ENCODE data around the gene FOXF1.

GRCh38 chr16:86557587-86557986 is 47.3 kb downstream of the FOXF1 start:
- TF ChIP-seq, protein P1, sequence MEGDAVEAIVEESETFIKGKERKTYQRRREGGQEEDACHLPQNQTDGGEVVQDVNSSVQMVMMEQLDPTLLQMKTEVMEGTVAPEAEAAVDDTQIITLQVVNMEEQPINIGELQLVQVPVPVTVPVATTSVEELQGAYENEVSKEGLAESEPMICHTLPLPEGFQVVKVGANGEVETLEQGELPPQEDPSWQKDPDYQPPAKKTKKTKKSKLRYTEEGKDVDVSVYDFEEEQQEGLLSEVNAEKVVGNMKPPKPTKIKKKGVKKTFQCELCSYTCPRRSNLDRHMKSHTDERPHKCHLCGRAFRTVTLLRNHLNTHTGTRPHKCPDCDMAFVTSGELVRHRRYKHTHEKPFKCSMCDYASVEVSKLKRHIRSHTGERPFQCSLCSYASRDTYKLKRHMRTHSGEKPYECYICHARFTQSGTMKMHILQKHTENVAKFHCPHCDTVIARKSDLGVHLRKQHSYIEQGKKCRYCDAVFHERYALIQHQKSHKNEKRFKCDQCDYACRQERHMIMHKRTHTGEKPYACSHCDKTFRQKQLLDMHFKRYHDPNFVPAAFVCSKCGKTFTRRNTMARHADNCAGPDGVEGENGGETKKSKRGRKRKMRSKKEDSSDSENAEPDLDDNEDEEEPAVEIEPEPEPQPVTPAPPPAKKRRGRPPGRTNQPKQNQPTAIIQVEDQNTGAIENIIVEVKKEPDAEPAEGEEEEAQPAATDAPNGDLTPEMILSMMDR (conservative IDR thresholded peaks at IDR 0.05 in 1 of 2, IDR thresholded peaks at IDR 0.05 in 1 of 2; ENCODE audit: low read depth in 1 of 2, low read length in 2 of 2): no peak
- no peak for TF ChIP-seq EZH2 (IDR thresholded peaks at IDR 0.05; ENCODE audit: low read length, missing control alignments)
